T-helper 2 cell treated with Interferon-gamma antibody and Interleukin-4, amounts not matched to agents 5 μg/mL and 100 μg/mL, for 36 hours (primary cell): ENCODE measurements around the gene ST6GALNAC2.

ENCODE experiments used
- DNase-seq: peaks from one replicate; pipeline ENCODE4 v3.0.0; 2021; ENCODE audit warnings: low spot score
- H3K27ac Mint-ChIP-seq: one replicate; pipeline ENCODE4 v1.8.0; 2021; ENCODE audit warnings: mild to moderate bottlenecking, mixed read lengths
- H3K27me3 Mint-ChIP-seq: one replicate; pipeline ENCODE4 v1.8.0; 2021; ENCODE audit warnings: low read depth, mixed read lengths
- H3K36me3 Mint-ChIP-seq: one replicate; pipeline ENCODE4 v1.8.0; 2021; ENCODE audit warnings: low read depth, mixed read lengths
- H3K4me1 Mint-ChIP-seq: one replicate; pipeline ENCODE4 v1.8.0; 2021; ENCODE audit warnings: low read depth, mixed read lengths
- H3K4me3 Mint-ChIP-seq: one replicate; pipeline ENCODE4 v1.8.0; 2022; ENCODE audit warnings: mild to moderate bottlenecking, moderate library complexity, mixed read lengths
- H3K9me3 Mint-ChIP-seq: one replicate; pipeline ENCODE4 v1.8.0; 2021; ENCODE audit warnings: mixed read lengths

The ST6GALNAC2 gene

DNA sequence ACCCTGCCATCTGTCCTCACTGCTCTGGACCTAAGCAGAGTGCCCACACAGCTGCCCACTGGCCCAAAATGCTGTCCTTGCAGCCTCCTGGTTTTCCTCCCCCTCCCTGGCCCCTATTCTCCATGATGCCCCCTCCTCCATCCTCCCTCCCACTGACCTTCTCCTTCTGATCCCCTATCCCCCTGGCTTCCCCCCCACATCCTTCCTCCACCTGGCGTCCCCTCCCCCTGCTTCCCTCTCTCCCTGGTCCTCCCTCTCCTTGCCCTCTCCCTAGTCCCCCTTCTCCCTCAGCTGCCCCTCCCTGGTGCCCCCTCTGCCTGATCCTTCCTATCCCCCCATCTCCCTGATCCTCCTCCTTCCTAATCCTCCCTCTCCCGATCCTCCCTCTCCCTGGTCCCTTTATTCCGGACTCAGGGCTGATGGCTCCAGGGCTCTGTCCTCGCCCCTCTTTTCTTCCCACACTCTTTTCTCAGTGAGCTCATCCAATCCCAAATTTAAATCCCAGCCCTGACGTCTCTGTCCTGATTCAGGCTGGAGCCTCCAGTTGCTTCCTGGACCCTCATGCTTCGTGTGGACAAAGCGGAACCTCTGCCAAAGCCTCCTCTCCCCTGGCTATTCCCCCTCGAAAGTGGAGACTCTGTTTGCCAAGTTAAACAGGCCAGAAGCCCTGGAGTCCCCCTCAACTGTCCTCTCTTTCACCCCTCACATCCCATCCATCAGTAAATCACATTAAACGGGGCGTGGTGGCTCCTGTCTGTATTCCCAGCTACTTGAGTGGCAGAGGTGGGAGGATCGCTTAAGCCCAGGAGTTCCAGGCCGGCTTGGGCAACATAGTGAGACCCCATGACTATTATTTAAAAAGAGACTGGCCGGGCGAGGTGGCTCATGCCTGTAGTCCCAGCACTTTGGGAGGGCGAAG, 66.4 kb downstream of the ST6GALNAC2 start:
- Mint-ChIP-seq H3K4me1 (peaks cover 23% of the 10 kb centered on the region), H3K9me3 (no peaks in the 10 kb centered on the region), H3K27me3 (peaks cover 7% of the 10 kb centered on the region), H3K4me3 (no peak overlapping the region), H3K27ac (peak overlapping the region; percentile 31), H3K36me3 (no peaks in the 10 kb centered on the region)
- DNase-seq, result no peak

DNA sequence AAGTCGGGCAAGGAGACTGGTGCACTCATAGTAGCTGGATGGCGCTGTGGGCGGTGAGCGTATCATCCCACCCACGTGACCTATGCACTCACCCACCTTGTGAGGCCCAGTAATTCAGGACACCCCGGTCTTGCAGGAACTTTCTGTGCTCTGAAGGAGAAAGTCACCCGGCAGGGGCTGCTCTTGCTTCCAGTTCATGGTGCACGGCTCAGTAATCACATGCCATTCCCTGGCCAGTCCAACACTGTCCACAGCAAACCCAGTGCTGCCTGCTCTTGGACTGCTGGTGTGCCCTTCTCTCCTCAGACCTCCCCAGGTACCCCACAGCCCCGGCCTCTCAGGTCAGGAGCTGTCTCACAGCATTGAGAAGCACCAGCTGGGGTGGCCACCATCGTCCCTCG, 68.0 kb downstream of the ST6GALNAC2 start:
- no peak overlapping the region for H3K4me3 Mint-ChIP-seq
- H3K4me1 Mint-ChIP-seq, result peaks cover 31% of the 10 kb centered on the region

More for the DNA sequence above, 68.0 kb downstream of the ST6GALNAC2 start:
- DNase-seq, result peak; percentile 20
- peak overlapping the region; percentile 1 for H3K27ac Mint-ChIP-seq
- H3K36me3 Mint-ChIP-seq, result no peaks in the 10 kb centered on the region
- H3K9me3 Mint-ChIP-seq, result no peaks in the 10 kb centered on the region
- peaks cover 5% of the 10 kb centered on the region for H3K27me3 Mint-ChIP-seq
